GM12801 (cell line): Measurements from ENCODE around the gene DPP7.

Source experiments
- CTCF ChIP-seq: IDR thresholded peaks from one replicate; pipeline ENCODE4 v1.5.1; 2011; ENCODE audit warnings: control low read depth; ENCODE audit not compliant: insufficient read length; ENCODE audit errors: extremely low read depth

Gene DPP7

GRCh38 chr9:137080260-137081122 is 34.0 kb downstream of the DPP7 start:
- no peak for TF ChIP-seq CTCF

GRCh38 chr9:137079401-137079787 is 35.1 kb downstream of the DPP7 start:
- no peak for TF ChIP-seq CTCF

GRCh38 chr9:137078701-137079400 is 35.7 kb downstream of the DPP7 start:
- no peak for TF ChIP-seq CTCF

- no peak for TF ChIP-seq CTCF
These were observed 36.5 kb downstream of the DPP7 start for GRCh38 chr9:137077758-137078693.

- no peak for TF ChIP-seq CTCF
These were observed 37.4 kb downstream of the DPP7 start, which contains the start of gene UAP1L1 for GRCh38 chr9:137077010-137077747. Gene UAP1L1, plus strand, starts transcription at chr9:137077517. Its CDS starts 16 bp downstream, at chr9:137077533.

- no peak for TF ChIP-seq CTCF
These were observed 37.9 kb downstream of the DPP7 start for GRCh38 chr9:137076636-137077009.
